Esophagus muscularis mucosa (tissue), 4 donors: ENCODE results near the gene CFAP206. TPM values are rescaled to one million over a fixed set of nuclear protein-coding genes. Genes with fewer than 3 reads are reported as not detected.

Experiments
- DNase-seq: peaks from one replicate; pipeline ENCODE4 v3.0.0-alpha.2; 2017; ENCODE audit errors: extremely low spot score
- H3K27ac ChIP-seq, 4 donors: fragments of 200-600 bp; sonication (generic); replicated peaks in 1 of 4; 1 replicate in 3 of 4; 2 replicates in 1 of 4; pipeline ENCODE4 v1.5.1; 2016 to 2019; ENCODE audit warnings: mild to moderate bottlenecking in 1 of 4
- H3K27me3 ChIP-seq, 4 donors: fragments of 200-600 bp; sonication (generic); one replicate each; pipeline versions ENCODE4 v1.5.1 to v1.6.0; 2016 to 2019
- H3K36me3 ChIP-seq, 4 donors: fragments of 200-600 bp; sonication (generic); one replicate each; pipeline ENCODE4 v1.5.1; 2016 to 2019
- H3K4me1 ChIP-seq, 4 donors: fragments of 200-600 bp; sonication (generic); one replicate each; pipeline ENCODE4 v1.5.1; 2016 to 2019
- H3K4me3 ChIP-seq, 4 donors: fragments of 200-600 bp; sonication (generic); 1 replicate in 2 of 4; 2 replicates in 2 of 4; pipeline ENCODE4 v1.5.1; 2016 to 2019; ENCODE audit warnings: mild to moderate bottlenecking in 4 of 4, moderate library complexity in 1 of 4
- H3K9me3 ChIP-seq, 4 donors: fragments of 200-600 bp; sonication (generic); 1 replicate in 3 of 4; 2 replicates in 1 of 4; pipeline ENCODE4 v1.5.1; 2016 to 2019
- EP300 ChIP-seq: sonication (generic); formaldehyde crosslinking; IDR thresholded peaks from one replicate; pipeline ENCODE4 v1.6.1; 2017; ENCODE audit warnings: antibody characterized with exemption
- POLR2A ChIP-seq: fragments of 450-650 bp; IDR thresholded peaks from one replicate; pipeline ENCODE4 v1.6.1; 2017; ENCODE audit warnings: antibody characterized with exemption, moderate library complexity, mild to moderate bottlenecking, low read depth
- POLR2AphosphoS5 ChIP-seq, 2 donors: sonication (generic); formaldehyde crosslinking; IDR thresholded peaks; one replicate each; pipeline ENCODE4 v1.6.1; 2017; ENCODE audit warnings: antibody characterized with exemption in 2 of 2
- WGBS: methylation state at CpG from one replicate; pipeline ENCODE4 v1.1.5; 2018; 5-methylcytosine and 5-hydroxymethylcytosine counted together
- intact Hi-C: fragments of 100-400 bp; cut with DNase I; formaldehyde crosslinking; loops from one replicate; pipeline ENCODE4 v1.15.1; 2023
- total RNA-seq, 4 donors: library from RNA; depleted of rRNA; stranded (reverse); fragments of >200 nt; gene quantifications; one replicate each; pipeline versions ENCODE4 v1.1.0 to v1.2.1, GENCODE V29; 2016
- TF ChIP-seq, protein P1 (sequence below), 3 experiments: fragments of 200-600 bp in 2 of 3; fragments of 450-650 bp in 1 of 3; sonication (generic) in 2 of 3; IDR thresholded peaks; one replicate each; pipeline ENCODE4 v1.5.1; 2017 to 2019; ENCODE audit warnings: antibody characterized with exemption in 3 of 3, mild to moderate bottlenecking in 2 of 3, moderate library complexity in 1 of 3

Gene CFAP206
- total RNA-seq, 4 donors from 2014 or later: 0.23 to 0.26 TPM; not detected in 2

- H3K27me3 ChIP-seq: no peaks in the 10 kb centered on the region
- TF ChIP-seq POLR2AphosphoS5 (IDR thresholded peaks at IDR 0.05): no peak
- TF ChIP-seq, protein P1, sequence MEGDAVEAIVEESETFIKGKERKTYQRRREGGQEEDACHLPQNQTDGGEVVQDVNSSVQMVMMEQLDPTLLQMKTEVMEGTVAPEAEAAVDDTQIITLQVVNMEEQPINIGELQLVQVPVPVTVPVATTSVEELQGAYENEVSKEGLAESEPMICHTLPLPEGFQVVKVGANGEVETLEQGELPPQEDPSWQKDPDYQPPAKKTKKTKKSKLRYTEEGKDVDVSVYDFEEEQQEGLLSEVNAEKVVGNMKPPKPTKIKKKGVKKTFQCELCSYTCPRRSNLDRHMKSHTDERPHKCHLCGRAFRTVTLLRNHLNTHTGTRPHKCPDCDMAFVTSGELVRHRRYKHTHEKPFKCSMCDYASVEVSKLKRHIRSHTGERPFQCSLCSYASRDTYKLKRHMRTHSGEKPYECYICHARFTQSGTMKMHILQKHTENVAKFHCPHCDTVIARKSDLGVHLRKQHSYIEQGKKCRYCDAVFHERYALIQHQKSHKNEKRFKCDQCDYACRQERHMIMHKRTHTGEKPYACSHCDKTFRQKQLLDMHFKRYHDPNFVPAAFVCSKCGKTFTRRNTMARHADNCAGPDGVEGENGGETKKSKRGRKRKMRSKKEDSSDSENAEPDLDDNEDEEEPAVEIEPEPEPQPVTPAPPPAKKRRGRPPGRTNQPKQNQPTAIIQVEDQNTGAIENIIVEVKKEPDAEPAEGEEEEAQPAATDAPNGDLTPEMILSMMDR (IDR thresholded peaks at IDR 0.05): no peak
- 93% methylated on average over 2 of the region's 2 CpGs for WGBS
- no peaks in the 10 kb centered on the region for H3K36me3 ChIP-seq
- H3K4me1 ChIP-seq: no peaks in the 10 kb centered on the region
- intact Hi-C loops: no loop called here
- H3K4me3 ChIP-seq: no peak overlapping the region
- no peak overlapping the region for H3K27ac ChIP-seq
- DNase-seq: no peak
- peaks cover 0 to 4% (median 0%) of the 10 kb centered on the region in 4 donors for H3K9me3 ChIP-seq
Measured at GRCh38 chr6:87375315-87375714, 32.5 kb upstream of the CFAP206 start.

- no peak overlapping the region for H3K4me3 ChIP-seq
- H3K36me3 ChIP-seq: no peaks in the 10 kb centered on the region
- H3K27ac ChIP-seq: no peak overlapping the region
- peaks cover 0 to 4% (median 0%) of the 10 kb centered on the region in 4 donors for H3K9me3 ChIP-seq
- intact Hi-C loops: no loop called here
- H3K27me3 ChIP-seq: no peaks in the 10 kb centered on the region
- TF ChIP-seq, protein P1 (IDR thresholded peaks at IDR 0.05): no peak
- 93% methylated on average over 2 of the region's 2 CpGs for WGBS
- DNase-seq: no peak
- no peaks in the 10 kb centered on the region for H3K4me1 ChIP-seq
Measured at GRCh38 chr6:87376643-87377042, 31.1 kb upstream of the CFAP206 start.

- no peak overlapping the region for H3K4me3 ChIP-seq
- H3K9me3 ChIP-seq: no peaks in the 10 kb centered on the region
- no peak overlapping the region for H3K27ac ChIP-seq
- H3K36me3 ChIP-seq: no peaks in the 10 kb centered on the region
- WGBS: 77% methylated on average over 4 of the region's 4 CpGs
- no peaks in the 10 kb centered on the region for H3K4me1 ChIP-seq
- no peak for DNase-seq
- TF ChIP-seq EP300 (no peak), POLR2A (no peak)
- TF ChIP-seq, protein P1 (IDR thresholded peaks at IDR 0.05): no peak
- H3K27me3 ChIP-seq: no peaks in the 10 kb centered on the region
- intact Hi-C loops: no loop called here
Measured at GRCh38 chr6:87378947-87379346, 28.8 kb upstream of the CFAP206 start.

- 89% methylated on average over 5 of the region's 5 CpGs for whole genome bisulfite sequencing
- no peak overlapping the region for H3K27ac ChIP-seq
- H3K27me3 ChIP-seq: no peaks in the 10 kb centered on the region
- H3K4me3 ChIP-seq: no peak overlapping the region
- intact Hi-C loops: no loop called here
- DNase-seq: no peak
- TF ChIP-seq, protein P1 (IDR thresholded peaks at IDR 0.05): no peak
- TF ChIP-seq EP300 (no peak), POLR2A (no peak), POLR2AphosphoS5 (IDR thresholded peaks at IDR 0.05) (no peak)
- no peaks in the 10 kb centered on the region for H3K4me1 ChIP-seq
- no peaks in the 10 kb centered on the region for H3K9me3 ChIP-seq
- H3K36me3 ChIP-seq: no peaks in the 10 kb centered on the region
Measured at GRCh38 chr6:87382861-87383260, 24.9 kb upstream of the CFAP206 start.

DNA sequence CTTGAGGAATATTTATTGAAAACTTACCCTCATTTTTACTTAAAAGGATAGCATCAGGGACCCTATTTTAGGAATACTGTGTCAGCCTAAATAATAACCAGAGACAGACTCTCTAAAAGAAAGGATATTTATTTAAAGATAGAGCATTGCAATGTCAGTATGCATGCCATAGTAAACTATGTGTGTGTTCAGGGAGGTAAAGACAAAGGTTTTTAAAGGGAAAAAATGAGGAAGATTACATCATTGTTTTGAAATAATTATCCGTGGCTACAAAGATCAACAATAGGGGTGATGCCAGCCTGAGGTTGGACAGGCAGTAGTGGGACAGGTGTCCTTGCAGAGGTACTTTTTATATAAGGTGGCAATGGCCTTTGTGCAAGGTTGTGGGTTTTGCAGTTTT is 23.7 kb upstream of the CFAP206 start:
- 61% methylated on average over 1 of the region's 1 CpG for WGBS
- Histone ChIP-seq H3K9me3 (no peaks in the 10 kb centered on the region), H3K36me3 (no peaks in the 10 kb centered on the region), H3K27me3 (no peaks in the 10 kb centered on the region), H3K4me3 (no peak overlapping the region), H3K27ac (no peak overlapping the region), H3K4me1 (no peaks in the 10 kb centered on the region)
- TF ChIP-seq EP300 (no peak), POLR2AphosphoS5 (IDR thresholded peaks at IDR 0.05) (no peak), POLR2A (no peak)
- TF ChIP-seq, protein P1 (IDR thresholded peaks at IDR 0.05): no peak
- intact Hi-C loops: no loop called here
- DNase-seq: no peak
